CD4-positive, CD25-positive, alpha-beta regulatory T cell (primary cell): ENCODE measurements around the gene EIF2B2. TPM values are rescaled to one million over a fixed set of nuclear protein-coding genes. Genes with fewer than 3 reads are reported as not detected.
A peak's percentile ranks its signal among the peaks of the same experiment; 100 is the strongest.

ENCODE experiments used
- ATAC-seq, 2 donors: fragments of 150-1000 bp; cut with Tn5 transposase; one replicate each; pipeline ENCODE4 v1.10.0; 2021; ENCODE audit warnings: low read depth in 2 of 2, moderate number of reproducible peaks in 2 of 2, moderate library complexity in 1 of 2
- DNase-seq, 3 donors: peaks; one replicate each; pipeline versions ENCODE4 v3.0.0 to v3.0.0-alpha.2; 2012 to 2022; ENCODE audit warnings: mixed read lengths in 1 of 3
- H3K27ac ChIP-seq: one replicate; pipeline ENCODE4 v1.7.0; 2013; ENCODE audit warnings: mild to moderate bottlenecking, low read length; ENCODE audit not compliant: insufficient read depth, poor library complexity, severe bottlenecking
- H3K27me3 ChIP-seq: one replicate; pipeline ENCODE4 v1.7.0; 2013; ENCODE audit warnings: low read length; ENCODE audit not compliant: control insufficient read depth, insufficient read depth
- H3K36me3 ChIP-seq: one replicate; pipeline ENCODE4 v1.7.0; 2013; ENCODE audit warnings: mild to moderate bottlenecking, low read length, moderate library complexity; ENCODE audit not compliant: control insufficient read depth, insufficient read depth
- H3K4me1 ChIP-seq: 2 replicates; pipeline ENCODE4 v1.7.0; 2013; ENCODE audit warnings: mild to moderate bottlenecking, low read length; ENCODE audit not compliant: insufficient read depth, control insufficient read depth, poor library complexity, severe bottlenecking
- H3K4me3 ChIP-seq: one replicate; pipeline ENCODE4 v1.7.0; 2013; ENCODE audit warnings: low read depth, mild to moderate bottlenecking, low read length, moderate library complexity
- H3K9me3 ChIP-seq, 2 experiments: 1 replicate in 1 of 2; 2 replicates in 1 of 2; pipeline ENCODE4 v1.7.0; 2013; ENCODE audit warnings: low read length in 2 of 2, mild to moderate bottlenecking in 1 of 2, moderate library complexity in 1 of 2; ENCODE audit not compliant: control insufficient read depth in 2 of 2
- H3K27ac Mint-ChIP-seq, 3 donors: one replicate each; pipeline ENCODE4 v1.8.0; 2020 to 2022; ENCODE audit warnings: mild to moderate bottlenecking in 3 of 3, mixed read lengths in 3 of 3, moderate library complexity in 2 of 3
- H3K27me3 Mint-ChIP-seq: one replicate; pipeline ENCODE4 v1.8.0; 2022; ENCODE audit warnings: mild to moderate bottlenecking, mixed read lengths
- H3K36me3 Mint-ChIP-seq: one replicate; pipeline ENCODE4 v1.8.0; 2020; ENCODE audit warnings: mixed read lengths
- H3K4me1 Mint-ChIP-seq, 4 donors: one replicate each; pipeline ENCODE4 v1.8.0; 2020 to 2022; ENCODE audit warnings: mixed read lengths in 4 of 4, mild to moderate bottlenecking in 1 of 4
- H3K4me3 Mint-ChIP-seq, 4 donors: one replicate each; pipeline ENCODE4 v1.8.0; 2020 to 2022; ENCODE audit warnings: mild to moderate bottlenecking in 4 of 4, mixed read lengths in 4 of 4, moderate library complexity in 3 of 4
- H3K9me3 Mint-ChIP-seq, 7 donors: one replicate each; pipeline ENCODE4 v1.8.0; 2020 to 2022; ENCODE audit warnings: mixed read lengths in 7 of 7, mild to moderate bottlenecking in 3 of 7, moderate library complexity in 2 of 7
- polyA plus RNA-seq, 4 donors: library from polyadenylated mRNA; unstranded; fragments of 300-500 nt; fragmentation: Illumina TruSeq; gene quantifications; one replicate each; pipeline ENCODE4 v1.2.3, GENCODE V29; 2021
- total RNA-seq: library from RNA; stranded (reverse); gene quantifications from one replicate; pipeline ENCODE4 v1.2.3, GENCODE V29; 2022

Gene EIF2B2
- total and polyA plus RNA-seq, 5 donors from 2014 or later = 24.2 to 61.6 (median 45.6) TPM

DNA sequence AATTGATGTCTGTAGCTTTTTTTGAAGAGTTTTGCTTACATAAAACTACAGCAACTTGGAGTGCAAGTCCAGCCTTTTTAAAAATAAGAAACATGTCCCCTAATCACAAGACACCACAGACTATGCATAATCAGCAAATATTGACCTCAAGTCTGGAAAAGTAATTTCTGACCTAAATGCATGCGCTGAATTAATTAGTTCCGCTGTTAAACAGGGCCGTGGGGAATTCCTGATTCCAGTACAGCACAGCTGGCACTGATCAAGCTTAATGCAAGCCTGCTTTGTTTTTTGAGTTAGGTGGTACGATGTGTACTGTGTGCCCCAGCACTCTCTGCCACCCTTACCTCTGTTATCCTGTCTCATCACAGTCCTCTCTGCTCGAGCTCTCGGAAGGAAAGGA is 39.3 kb downstream of the EIF2B2 start:
- Histone ChIP-seq H3K27me3 (no peaks in the 10 kb centered on the region), H3K36me3 (peaks cover 19% of the 10 kb centered on the region), H3K4me1 (no peaks in the 10 kb centered on the region), H3K9me3 (no peaks in the 10 kb centered on the region), H3K27ac (no peak overlapping the region), H3K4me3 (no peak overlapping the region)
- Mint-ChIP-seq H3K4me1 (peaks cover 14 to 36% (median 24%) of the 10 kb centered on the region in 4 donors), H3K4me3 (no peak overlapping the region), H3K27ac (no peak overlapping the region), H3K9me3 (no peaks in the 10 kb centered on the region), H3K27me3 (no peaks in the 10 kb centered on the region), H3K36me3 (peaks cover 24% of the 10 kb centered on the region)
- no peak for ATAC-seq
- no peak for DNase-seq

DNA sequence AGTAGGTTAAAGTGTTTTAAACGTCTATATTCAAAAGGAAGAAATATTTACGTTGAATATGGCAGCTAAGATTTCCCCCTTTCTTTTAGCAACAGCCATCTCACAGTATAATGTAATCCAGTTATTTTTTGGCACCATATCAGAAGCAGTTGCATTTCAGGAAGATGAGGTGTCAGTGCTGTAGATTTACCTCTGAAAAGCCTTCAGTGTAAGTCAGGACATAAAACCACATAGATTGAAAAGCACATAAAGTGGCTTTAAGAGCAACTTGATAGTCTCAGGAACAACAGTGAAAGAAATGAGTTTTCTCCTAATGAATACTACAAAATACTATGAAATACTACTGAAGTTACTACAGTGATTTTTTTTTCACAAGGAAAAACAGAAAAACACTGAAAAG is 41.6 kb downstream of the EIF2B2 start:
- H3K9me3 ChIP-seq = no peaks in the 10 kb centered on the region
- DNase-seq (no peak), ATAC-seq (no peak)
- H3K4me3 Mint-ChIP-seq = no peak overlapping the region
- H3K27ac ChIP-seq = no peak overlapping the region
- peaks cover 18 to 55% (median 38%) of the 10 kb centered on the region in 4 donors for H3K4me1 Mint-ChIP-seq
- no peak overlapping the region for H3K27ac Mint-ChIP-seq
- H3K9me3 Mint-ChIP-seq = no peaks in the 10 kb centered on the region
- no peak overlapping the region for H3K4me3 ChIP-seq
- H3K27me3 Mint-ChIP-seq = no peaks in the 10 kb centered on the region
- no peaks in the 10 kb centered on the region for H3K4me1 ChIP-seq
- no peaks in the 10 kb centered on the region for H3K27me3 ChIP-seq
- H3K36me3 ChIP-seq = peaks cover 9% of the 10 kb centered on the region
- peaks cover 28% of the 10 kb centered on the region for H3K36me3 Mint-ChIP-seq

DNA sequence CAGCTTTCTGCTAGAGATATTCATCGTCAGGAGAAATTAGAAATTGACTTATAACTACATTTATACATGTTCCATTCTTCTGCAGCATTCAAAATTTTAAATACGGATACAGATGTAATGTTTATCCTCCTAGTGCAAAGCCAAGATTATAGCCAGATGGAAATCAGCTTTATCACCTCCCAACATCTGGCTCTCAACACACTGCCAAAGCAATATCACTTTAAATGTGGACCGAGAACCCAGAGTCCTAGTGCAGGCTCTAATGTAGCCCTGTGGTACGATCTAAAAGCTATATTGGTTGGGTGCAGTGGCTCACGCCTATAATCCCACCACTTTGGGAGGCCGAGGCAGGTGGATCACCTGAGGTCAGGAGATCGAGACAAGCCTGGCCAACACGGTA is 42.0 kb downstream of the EIF2B2 start:
- Mint-ChIP-seq H3K27me3 (no peaks in the 10 kb centered on the region), H3K36me3 (peaks cover 30% of the 10 kb centered on the region), H3K4me3 (peak overlapping the region in 1 of 4 donors; percentile 28), H3K27ac (no peak overlapping the region), H3K4me1 (peaks cover 21 to 60% (median 42%) of the 10 kb centered on the region in 4 donors), H3K9me3 (no peaks in the 10 kb centered on the region)
- Histone ChIP-seq H3K36me3 (peaks cover 8% of the 10 kb centered on the region), H3K27me3 (no peaks in the 10 kb centered on the region), H3K9me3 (no peaks in the 10 kb centered on the region), H3K27ac (no peak overlapping the region), H3K4me3 (no peak overlapping the region), H3K4me1 (peaks cover 3% of the 10 kb centered on the region)
- ATAC-seq (no peak), DNase-seq (no peak)

DNA sequence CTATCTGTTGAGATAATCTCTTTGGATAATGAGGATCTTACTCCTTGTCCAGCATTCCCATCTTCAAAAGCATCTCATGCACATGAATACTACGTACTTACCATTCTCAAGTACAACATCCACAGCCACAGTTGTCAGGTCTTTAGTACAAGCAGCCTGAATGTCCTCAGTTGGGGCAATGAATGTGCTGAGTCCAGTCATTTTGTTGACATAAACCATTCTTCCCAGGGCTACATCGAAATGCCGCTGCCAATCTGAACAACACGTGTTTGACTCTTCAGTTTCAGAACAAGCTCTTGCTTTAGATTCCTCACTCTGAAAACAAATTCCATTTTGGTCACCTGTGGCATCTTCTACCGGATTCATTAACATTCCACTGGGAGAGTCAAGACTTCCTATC is 43.6 kb downstream of the EIF2B2 start:
- Histone ChIP-seq H3K27ac (no peak overlapping the region), H3K9me3 (no peaks in the 10 kb centered on the region), H3K4me3 (no peak overlapping the region), H3K4me1 (peaks cover 17% of the 10 kb centered on the region), H3K36me3 (peaks cover 8% of the 10 kb centered on the region), H3K27me3 (no peaks in the 10 kb centered on the region)
- Mint-ChIP-seq H3K27ac (no peak overlapping the region), H3K36me3 (peaks cover 27% of the 10 kb centered on the region), H3K27me3 (peaks cover 5% of the 10 kb centered on the region), H3K4me3 (no peak overlapping the region), H3K9me3 (no peaks in the 10 kb centered on the region), H3K4me1 (peaks cover 27 to 72% (median 51%) of the 10 kb centered on the region in 4 donors)
- ATAC-seq (no peak), DNase-seq (no peak)

DNA sequence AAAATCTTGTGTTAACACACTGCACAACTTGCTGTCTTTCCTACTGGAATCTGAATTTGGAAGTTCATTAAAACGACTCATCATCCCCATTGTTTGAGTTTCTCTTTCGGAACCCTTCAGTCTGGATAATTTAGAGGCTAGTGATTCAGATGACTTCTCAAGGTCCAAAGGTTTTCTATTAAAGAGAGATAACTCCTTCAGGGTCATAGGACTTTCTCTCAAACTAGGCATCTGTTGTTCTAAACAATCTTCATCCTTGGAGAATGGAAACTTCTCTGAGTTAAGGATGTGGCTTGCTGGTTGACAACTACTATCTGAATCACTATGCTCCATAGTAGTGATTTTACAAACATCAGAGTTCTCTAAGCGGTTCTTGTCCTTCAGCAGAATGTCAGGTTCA is 44.2 kb downstream of the EIF2B2 start:
- Histone ChIP-seq H3K27me3 (no peaks in the 10 kb centered on the region), H3K27ac (no peak overlapping the region), H3K36me3 (peaks cover 4% of the 10 kb centered on the region), H3K4me1 (peaks cover 20% of the 10 kb centered on the region), H3K4me3 (no peak overlapping the region), H3K9me3 (no peaks in the 10 kb centered on the region)
- H3K36me3 Mint-ChIP-seq = peaks cover 26% of the 10 kb centered on the region
- H3K27ac Mint-ChIP-seq = no peak overlapping the region
- H3K9me3 Mint-ChIP-seq = no peaks in the 10 kb centered on the region
- ATAC-seq (no peak), DNase-seq (no peak)
- H3K4me1 Mint-ChIP-seq = peaks cover 29 to 76% (median 52%) of the 10 kb centered on the region in 4 donors
- H3K4me3 Mint-ChIP-seq = peak overlapping the region in 1 of 4 donors; percentile 24
- peaks cover 5% of the 10 kb centered on the region for H3K27me3 Mint-ChIP-seq

DNA sequence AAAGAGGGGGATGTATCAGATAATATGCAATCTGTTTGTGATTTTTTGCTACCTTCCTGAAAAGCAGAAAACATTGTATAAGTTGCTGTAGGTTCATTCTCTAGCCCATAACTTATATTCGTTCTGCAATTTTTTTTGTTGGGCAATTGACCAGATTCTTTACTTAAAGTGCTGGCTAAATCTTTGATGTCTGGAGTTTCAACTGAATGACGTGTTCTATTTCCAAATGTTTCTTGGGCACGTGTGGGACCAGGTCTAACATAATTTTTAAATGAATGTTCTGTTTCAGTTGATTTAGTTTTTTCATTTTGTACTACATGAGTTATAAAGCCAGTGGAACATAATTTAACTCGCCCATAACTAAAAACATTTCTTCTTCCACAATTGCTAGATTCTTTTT is 44.8 kb downstream of the EIF2B2 start:
- peaks cover 5% of the 10 kb centered on the region for H3K27me3 Mint-ChIP-seq
- H3K27ac Mint-ChIP-seq = no peak overlapping the region
- no peaks in the 10 kb centered on the region for H3K36me3 ChIP-seq
- peaks cover 31 to 76% (median 51%) of the 10 kb centered on the region in 4 donors for H3K4me1 Mint-ChIP-seq
- ATAC-seq (no peak), DNase-seq (no peak)
- no peak overlapping the region for H3K4me3 ChIP-seq
- H3K27me3 ChIP-seq = no peaks in the 10 kb centered on the region
- H3K4me3 Mint-ChIP-seq = peak overlapping the region in 1 of 4 donors; percentile 42
- no peaks in the 10 kb centered on the region for H3K9me3 ChIP-seq
- peaks cover 20% of the 10 kb centered on the region for H3K36me3 Mint-ChIP-seq
- no peak overlapping the region for H3K27ac ChIP-seq
- peaks cover 20% of the 10 kb centered on the region for H3K4me1 ChIP-seq
- no peaks in the 10 kb centered on the region for H3K9me3 Mint-ChIP-seq

DNA sequence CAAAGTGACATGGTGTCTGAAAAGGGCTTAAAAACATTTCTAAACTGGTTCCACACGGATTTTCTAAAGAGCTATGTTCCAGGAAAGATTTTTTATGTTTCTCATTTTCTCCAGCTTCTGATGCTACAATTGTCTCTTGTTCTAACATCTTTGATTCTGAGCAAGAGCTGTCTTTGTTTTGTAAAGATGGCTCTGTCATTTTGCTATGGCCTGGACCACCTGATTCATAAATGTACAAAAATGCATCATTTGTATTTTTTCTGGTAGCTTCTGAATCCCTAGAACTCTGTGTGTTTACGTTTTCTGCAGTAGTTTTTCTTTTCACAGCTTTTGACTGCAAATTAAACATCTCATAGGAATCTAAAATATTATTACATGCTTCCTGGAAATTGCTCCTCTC is 45.4 kb downstream of the EIF2B2 start:
- Histone ChIP-seq H3K27ac (no peak overlapping the region), H3K36me3 (no peaks in the 10 kb centered on the region), H3K4me1 (peaks cover 20% of the 10 kb centered on the region), H3K9me3 (no peaks in the 10 kb centered on the region), H3K27me3 (no peaks in the 10 kb centered on the region), H3K4me3 (no peak overlapping the region)
- Mint-ChIP-seq H3K27ac (no peak overlapping the region), H3K4me3 (peak overlapping the region in 1 of 4 donors; percentile 42), H3K4me1 (peaks cover 31 to 78% (median 56%) of the 10 kb centered on the region in 4 donors), H3K9me3 (no peaks in the 10 kb centered on the region), H3K36me3 (peaks cover 19% of the 10 kb centered on the region), H3K27me3 (peaks cover 5% of the 10 kb centered on the region)
- ATAC-seq (no peak), DNase-seq (no peak)

DNA sequence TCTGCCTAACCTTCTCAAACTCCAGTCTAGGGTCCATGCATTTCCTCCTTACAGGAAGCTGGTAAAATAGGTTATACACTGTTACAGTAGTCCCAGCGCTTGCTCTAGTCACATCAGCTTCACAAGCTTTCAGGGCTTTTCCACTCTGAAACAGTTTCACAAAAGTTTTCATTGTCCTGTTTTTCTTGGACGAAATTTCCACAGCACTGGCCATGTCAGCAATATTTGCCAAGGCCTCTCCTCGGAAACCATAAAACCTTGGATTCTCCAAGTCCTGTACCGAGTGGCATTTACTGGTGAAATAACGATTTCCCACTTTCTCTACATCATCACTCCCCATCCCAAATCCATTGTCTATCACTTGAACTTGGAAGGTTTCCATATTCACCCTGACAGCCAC is 46.4 kb downstream of the EIF2B2 start:
- no peaks in the 10 kb centered on the region for H3K9me3 Mint-ChIP-seq
- H3K36me3 ChIP-seq = no peaks in the 10 kb centered on the region
- H3K4me1 ChIP-seq = peaks cover 20% of the 10 kb centered on the region
- H3K9me3 ChIP-seq = no peaks in the 10 kb centered on the region
- peaks cover 19% of the 10 kb centered on the region for H3K36me3 Mint-ChIP-seq
- no peak overlapping the region for H3K4me3 ChIP-seq
- H3K27ac ChIP-seq = no peak overlapping the region
- H3K27me3 Mint-ChIP-seq = peaks cover 5% of the 10 kb centered on the region
- DNase-seq (no peak), ATAC-seq (no peak)
- H3K4me1 Mint-ChIP-seq = peaks cover 31 to 76% (median 59%) of the 10 kb centered on the region in 4 donors
- H3K27ac Mint-ChIP-seq = no peak overlapping the region
- peak overlapping the region in 2 of 4 donors; percentile 32 to 96 for H3K4me3 Mint-ChIP-seq
- no peaks in the 10 kb centered on the region for H3K27me3 ChIP-seq
